Colon (tissue), 2 donors: ENCODE data around the gene SYNE1.

Source experiments
- FAIRE-seq: peaks from 2 replicates; lab custom pipeline; 2012; peaks lifted over from hg19 to GRCh38; lab: Jason Lieb, UNC
- donor health status: control.
- donor health status: control.

Gene SYNE1

DNA sequence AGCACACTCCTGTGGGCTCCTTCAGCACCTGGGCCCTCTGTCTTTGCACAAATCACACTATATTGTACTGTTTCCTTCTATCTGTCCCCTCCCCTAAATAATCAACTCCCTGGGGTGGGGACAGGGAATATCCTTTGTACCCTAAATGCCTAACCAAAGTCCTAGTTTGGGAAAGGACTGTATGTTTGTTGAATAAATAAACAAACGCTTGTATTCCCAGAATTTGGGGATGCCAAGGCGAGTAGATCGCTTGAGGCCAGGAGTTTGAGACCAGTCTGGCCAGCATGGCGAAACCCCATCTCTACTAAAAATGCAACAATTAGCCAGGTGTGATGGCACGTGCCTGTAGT lies 322.7 kb downstream of the SYNE1 start:
- FAIRE-seq: no peak

DNA sequence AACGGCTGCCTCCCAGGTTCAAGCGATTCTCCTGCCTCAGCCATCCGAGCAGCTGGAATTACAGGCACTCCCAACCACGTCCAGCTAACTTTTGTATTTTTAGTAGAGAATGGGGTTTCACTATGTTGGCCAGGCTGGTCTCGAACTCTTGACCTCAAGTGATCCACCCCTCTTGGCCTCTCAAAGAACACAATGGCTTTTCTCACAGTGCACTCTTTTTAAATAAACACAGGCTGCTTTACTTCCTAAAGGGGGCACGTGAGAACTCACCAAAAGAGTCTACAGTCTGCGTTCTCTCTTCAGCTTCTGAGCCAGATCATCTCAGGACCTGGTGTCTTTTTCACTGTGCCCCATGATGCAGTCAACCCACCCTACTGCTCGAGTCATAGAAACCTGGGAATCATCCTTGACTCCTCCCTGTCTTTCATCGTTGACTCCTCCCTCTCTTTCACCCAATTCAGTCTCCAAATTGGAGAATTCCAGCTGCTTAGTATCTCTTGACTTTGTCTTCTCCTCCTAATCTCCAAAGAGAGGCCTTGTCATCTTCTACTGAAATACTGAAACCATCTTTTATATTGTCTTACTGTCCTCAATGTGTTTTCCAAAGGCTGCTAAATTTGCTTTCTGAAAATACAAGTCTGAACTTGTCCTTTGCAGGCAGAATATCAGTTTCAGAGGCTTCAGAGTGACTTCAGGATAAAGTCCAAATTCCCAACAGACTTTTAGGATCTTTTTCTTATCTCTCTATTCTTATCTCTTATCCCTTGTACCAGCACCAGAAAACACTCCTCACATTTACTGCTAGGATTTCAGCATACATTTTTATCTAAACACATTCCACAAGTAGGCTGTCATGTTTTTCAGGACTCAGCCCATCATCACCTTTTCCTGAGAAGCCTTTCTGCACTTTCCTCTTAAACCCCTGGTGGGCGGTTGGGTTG lies 323.4 kb downstream of the SYNE1 start:
- no peak for FAIRE-seq

DNA sequence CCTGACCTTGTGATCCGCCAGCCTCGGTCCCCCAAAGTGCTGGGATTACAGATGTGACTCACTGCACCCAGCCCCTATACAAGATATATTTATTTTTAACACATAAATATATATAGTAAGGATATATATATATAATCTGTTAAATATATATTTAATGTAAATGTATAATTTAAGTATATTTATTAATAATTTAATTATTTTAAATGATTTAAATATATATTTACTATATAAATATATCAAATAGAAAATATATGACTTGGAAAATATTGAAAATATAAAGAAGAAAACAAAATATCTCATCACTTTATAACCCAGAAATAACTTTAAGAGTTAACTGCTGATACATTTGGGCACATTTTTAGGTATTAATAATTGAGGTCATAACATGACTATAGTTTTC lies 324.7 kb downstream of the SYNE1 start:
- peak; percentile 86 for FAIRE-seq

DNA sequence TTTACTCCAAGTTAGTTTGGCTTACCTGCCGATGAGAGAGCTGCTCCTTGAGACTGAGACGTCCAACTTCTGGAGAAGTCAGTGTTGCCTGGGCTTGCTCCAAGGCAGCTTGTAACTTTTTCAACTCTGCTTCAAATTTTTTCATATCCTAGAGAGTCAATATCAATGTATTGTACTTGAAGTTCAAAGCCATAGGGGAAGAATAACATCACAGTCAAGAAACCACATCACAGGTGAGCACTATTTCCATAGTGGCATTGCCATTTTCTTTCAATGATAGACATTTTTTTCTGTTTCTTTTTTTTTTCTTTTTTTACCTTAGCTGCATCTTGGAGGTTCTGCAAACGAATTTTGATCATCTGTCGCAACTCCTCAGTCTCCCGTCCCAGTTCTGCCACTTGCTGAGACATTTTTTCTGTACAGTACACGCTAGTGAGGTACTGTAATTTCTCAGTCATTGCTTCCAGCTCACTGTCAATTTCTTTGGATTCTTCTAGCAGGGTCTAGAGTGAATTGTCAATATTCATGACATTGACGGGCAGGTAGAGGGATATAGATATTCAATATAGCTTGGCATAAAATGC lies 326.7 kb downstream of the SYNE1 start:
- FAIRE-seq: no peak

DNA sequence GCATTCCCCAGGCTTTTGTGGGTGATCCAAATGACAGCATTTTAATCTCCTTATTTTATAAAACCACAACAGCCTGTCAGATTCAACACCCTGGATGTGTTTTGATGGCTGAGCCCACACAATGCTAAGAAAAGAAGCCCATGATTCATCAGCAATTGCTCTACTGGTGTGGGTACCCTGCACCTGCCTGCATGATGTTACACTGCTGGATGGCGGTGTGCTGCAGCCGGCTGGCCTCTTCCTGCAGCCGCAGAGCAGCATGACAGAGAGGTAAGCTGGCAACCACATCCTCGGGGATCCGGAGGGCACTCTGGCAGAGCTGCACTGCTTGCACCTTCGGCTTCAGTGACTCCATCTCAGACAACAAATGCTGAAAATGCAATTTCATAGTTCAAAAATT lies 327.5 kb downstream of the SYNE1 start:
- FAIRE-seq: no peak

DNA sequence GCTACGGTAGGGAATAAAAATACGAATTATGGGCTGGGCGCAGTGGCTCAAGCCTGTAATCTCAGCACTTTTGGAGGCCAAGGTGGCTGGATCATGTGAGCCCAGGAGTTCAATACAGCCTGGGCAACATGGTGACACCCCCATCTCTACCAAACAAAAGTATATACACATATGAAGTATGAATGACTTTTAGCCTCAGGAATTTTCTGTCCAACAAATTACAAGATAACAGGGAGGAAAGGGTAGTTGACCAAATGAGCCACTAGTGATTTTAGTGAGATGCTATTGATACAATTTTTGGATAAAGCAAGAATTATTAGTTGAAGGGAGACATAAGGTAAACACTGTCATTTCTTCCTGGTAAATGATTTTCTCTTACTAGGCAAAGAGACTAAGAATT lies 328.2 kb downstream of the SYNE1 start:
- no peak for FAIRE-seq

DNA sequence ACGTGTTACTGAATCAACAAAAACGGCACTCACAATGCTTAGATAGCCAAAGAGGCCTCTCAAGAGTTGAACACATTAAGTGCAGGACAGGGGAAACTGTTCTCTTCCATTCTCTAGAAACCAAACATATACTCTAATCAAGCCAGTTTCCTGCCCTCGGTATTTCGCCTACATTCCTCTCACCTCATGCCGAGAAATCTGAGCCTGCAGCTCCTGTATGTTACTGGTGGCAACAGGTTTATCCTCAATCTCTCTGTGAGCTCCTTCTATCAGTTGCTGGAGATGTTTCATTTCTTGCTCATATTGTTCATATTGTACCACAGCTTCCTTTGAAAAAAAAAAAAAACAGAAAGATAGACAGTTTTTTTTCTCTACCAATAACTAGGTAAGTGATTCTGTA lies 328.9 kb downstream of the SYNE1 start:
- FAIRE-seq: no peak

DNA sequence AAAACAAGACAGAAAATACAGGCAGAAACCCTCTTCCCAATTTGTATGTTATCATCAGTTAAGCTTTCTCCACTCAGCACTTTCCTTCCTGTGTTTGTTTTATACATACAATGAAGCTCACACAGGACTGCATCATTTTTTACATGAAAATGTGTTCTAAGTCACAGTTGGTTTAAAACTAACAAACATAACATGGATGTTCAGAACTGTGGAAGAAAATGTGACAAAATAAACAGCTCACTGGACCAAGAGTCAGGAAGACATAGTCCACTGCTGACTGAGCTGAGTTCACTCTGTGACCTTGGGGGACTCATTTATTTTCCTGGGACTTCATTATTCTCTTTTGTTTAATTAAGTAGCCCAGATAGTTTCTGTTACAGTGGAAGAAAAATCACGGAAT lies 331.5 kb downstream of the SYNE1 start:
- FAIRE-seq: no peak

DNA sequence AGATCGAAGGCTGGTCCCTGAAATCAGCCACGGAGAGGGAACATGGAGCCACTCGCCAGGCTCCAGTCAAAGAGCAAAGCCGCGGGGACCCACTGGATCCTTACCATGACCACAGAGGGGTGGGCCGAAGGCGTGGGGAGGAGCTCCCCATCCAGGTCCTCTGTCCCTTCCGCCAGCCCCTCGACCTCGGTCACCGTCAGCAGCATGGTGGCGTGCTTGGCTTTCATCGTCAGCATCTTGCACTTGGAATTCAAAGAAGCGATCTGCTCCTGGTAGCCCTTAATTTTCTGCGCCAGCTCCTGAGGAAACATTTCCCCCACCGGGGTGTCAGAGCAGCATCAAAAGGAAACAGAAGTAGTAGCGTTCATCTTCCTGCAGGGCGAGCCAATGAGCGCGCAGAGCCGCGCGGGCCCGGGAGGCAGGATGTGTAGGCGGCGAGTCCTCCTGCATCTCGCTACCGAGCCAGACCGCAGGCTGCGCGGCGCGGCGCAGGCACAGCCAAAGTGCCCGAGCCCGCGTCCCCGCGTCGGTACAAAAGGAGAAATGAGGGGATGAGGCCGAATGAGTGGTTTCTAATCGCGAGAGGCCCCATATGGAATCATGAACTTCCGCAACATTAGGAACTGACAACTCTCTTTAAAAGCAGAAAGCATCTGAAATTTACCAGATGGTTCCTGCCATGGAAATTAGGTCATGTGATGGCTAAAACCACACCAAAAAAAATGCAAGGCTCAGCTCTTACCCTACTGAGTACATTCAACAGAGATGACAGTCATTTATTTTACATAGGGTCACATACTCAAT lies 335.2 kb downstream of the SYNE1 start:
- FAIRE-seq: no peak

DNA sequence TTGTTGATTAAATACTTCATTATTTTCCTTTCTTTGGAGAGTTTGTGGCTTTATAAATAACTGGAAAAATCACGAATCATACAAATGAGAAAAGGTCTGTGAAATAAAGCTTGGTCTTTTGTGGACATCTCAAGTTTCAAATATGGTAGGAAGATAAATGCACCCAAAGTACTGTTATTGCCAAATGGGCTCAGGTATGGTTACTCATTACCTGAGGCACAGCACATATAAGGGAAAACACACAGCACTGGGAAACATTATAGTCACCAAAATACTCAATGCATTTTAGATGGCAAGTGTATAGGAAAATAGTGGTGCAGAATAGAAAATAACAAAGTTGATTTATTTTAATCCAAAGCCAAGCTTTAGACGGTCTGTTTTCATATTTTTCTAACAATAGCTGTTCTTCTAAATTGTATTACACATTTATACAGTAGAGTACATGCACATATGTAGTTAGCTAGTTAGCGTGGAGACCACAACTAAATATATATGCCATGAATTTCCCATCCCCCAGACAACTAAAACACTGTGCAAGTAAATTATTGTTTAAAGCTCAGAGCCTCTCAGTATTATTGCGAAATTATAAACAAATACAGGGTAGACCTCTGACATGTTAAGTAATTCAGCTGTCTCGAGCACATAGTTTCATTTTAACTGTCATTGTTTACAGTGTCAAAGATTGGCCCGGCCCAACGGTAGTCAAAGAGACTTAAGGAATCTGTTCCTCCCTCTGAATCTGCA lies 336.0 kb downstream of the SYNE1 start:
- no peak for FAIRE-seq

DNA sequence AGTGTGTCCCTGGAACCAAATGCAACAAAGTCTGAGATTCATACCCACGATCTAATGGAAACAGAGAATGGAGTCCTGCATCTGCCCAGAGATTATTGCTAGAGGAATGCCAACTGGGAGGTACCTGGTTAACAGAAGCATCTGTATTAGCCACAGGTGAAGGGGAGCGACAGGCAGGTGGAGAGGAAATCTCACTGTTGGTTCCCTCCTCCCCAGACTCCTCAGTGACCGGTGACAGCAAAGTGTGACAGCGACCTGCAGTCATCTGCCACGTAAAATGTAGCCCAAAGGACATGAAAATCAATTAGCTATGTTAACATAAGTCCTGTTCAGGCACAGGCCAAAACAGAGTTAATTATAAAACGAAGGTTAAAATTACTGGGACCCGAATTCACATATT lies 336.6 kb downstream of the SYNE1 start:
- no peak for FAIRE-seq

DNA sequence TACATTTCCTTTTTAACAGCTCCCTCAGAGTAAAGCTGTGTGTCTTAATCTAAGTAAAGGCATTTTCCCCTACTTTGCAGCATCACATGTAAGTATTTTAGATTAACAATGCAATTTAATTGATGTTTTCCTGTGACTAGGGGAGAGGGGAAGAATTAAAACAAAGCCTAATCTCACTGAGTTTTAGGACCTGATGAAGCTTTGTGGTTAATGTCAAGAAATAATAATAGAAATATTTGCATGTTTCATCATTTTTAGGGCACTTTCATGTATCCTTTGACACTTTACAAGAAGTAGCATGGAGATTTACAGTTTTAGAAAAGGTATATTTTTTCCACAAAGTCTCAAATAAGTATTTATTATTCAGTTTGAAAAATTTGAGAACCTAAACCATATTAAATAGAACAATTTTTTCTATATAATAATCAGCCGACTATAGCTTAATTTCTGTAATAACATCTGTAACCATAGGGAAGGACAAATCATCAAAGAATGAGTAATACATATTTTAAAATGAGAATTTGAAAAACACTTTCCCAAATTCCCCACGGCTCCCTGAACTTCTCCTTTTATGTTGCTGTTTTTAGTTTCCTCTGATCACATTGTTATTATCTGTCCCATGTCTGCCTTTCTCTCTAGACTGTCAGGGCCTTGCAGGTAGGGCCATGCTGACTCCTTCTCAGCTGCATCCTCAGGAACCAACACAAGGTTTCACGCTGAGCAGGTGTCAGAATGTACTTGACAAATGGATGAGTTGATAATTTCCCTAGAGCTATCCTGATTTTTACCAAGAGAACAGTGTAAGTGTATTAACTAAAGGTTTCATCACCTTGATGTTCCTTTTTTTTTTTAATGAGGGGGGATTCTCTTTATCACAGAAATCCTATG lies 338.1 kb downstream of the SYNE1 start:
- FAIRE-seq: no peak

DNA sequence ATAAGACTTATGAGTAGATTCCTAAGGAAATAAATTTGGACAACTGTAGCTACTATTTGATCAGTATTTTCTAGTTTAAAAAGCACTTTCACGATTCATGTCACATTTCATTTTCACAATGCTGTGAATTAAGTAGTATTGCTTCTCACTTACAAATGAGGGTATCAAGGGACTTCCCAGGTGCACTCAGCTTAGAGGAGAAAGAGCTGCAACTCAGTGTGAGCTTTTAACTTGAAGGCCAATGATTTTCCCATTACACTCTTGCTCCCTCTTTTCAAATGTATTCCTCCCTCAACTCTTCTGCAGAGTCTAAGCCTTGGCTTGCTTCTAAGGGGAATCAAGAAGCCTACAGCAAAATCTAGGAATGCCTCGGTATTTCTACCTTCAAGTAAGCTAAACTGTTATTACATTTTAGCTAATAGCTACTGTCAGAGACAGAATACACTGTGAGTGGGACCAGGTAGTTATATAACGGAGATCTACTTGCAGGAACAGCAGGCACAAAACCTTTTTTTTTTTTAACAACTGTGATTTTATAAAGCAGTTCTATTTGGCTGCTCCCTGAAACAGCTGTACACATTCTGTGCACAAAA lies 339.0 kb downstream of the SYNE1 start:
- FAIRE-seq: no peak

DNA sequence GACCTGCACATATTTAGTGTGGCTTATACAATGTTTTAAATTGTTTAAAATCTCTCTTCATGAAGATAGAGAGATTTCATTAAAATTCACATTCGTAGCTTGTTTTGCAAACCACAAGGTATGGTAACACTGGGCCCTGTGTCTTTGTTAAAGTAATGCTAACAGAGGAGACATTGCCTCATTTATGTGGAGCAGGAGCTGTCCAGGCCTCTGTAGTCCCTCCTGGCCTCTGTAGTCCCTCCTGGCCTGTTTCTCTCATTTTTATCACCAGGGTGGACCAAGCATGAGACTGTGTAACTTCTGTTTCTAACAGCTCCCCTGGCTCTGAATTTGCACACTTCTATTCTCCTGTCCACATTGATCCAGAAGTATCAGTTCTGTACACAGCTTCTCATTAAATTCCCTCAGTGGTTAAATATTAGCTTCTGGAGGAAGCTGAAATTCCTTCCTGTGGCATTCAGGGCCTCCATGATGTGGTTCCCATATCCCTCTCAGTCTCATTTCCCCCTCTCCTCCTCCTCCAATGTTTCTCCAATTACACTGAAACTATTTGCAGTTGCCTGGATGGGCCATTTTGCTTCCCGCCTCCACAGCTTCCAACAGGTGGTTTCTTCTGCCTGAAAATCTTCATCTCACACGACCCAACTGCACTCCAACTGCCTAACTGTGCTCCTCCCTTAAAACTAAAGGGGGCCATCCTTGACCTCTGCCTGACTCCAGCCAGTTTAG lies 340.4 kb downstream of the SYNE1 start:
- no peak for FAIRE-seq

DNA sequence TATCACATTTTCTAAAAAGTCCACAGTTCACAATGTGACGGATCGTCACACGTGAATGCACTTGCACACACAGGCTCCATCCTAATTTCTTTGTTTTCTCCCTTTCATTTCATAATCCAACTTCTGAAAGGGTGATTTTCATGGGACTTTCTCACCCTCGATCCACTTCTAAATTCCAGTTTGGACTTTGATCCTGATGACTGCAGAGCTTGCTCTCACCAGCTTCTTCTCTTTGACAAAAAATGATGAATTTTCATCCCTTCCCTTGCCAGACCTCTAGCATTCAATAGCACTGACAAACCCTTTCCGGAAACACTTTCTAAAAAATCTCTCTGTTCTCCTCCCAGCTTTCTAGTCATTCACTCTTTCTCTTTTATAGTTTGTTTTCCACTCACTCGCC lies 341.2 kb downstream of the SYNE1 start:
- FAIRE-seq: no peak

DNA sequence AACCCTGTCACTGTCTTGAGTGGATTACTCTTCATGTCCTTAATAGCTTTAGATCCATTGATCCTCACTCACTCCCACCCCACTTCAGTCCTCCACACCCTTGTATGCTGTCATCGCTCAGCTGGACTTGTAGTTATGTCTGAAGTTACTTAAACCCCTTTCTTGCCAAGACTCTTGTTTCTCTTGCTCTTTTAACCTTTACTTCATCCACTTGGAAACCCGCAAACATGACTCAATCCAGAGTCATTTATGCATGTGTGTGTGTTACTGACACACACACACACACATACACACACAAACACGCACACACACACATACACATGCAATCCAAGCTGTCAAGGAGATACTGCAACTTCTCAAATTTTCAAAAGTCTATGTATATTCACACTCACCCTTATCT lies 341.8 kb downstream of the SYNE1 start:
- FAIRE-seq: no peak

DNA sequence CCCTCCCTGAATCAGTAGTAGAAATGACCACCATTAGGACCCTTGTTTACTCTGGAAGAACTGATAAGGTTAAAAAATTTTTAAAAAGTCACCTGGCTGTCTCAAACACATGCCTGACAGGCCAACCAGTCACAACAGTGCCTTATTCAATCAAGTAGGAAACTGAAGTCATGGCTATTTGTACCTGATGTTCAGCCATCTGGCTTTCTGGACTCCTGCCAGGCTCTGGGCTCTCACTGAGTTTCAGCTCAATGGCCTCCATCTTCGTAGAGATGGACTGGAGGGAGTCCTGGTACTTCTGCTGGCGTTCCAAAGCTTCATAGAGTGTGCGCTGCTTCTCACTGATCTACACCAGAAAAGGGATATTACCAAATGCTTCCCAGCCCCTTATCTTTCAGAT lies 343.8 kb downstream of the SYNE1 start:
- no peak for FAIRE-seq

DNA sequence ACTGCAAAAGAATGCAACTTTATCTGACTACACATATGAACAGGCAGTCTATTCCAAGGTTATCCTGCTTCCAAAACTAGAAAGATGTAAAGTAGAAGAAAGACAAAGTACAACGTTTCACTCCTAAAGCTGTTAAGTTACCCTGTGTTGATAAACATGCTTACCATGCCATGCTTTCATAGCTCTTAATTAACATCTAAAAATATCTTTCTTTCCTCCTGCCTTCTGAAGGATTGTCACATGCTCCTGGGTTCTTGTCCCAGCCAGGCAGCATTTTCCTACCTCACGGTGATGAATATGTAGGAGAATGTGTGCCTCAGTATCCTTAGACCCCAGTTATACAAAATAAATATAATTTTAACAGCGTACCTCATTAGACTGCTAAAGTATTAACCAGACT lies 344.6 kb downstream of the SYNE1 start:
- no peak for FAIRE-seq

DNA sequence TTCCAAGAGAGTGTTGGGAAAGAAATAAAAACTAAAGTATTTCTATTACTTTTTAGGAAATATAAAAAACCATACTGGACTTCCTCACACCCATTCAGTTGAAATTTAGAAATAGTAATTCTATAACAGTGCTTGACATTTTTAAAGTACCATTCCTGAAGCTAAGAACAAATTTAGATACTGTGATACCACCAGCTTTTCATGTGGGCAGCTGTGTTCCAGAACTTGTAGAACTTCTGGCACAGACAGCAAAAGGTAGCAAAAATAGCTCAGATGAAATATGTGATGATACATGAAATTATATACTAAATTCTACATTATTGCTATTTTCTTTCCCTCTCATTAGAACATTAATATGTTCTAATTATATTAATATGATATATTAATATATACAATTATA lies 346.5 kb downstream of the SYNE1 start:
- FAIRE-seq: no peak

DNA sequence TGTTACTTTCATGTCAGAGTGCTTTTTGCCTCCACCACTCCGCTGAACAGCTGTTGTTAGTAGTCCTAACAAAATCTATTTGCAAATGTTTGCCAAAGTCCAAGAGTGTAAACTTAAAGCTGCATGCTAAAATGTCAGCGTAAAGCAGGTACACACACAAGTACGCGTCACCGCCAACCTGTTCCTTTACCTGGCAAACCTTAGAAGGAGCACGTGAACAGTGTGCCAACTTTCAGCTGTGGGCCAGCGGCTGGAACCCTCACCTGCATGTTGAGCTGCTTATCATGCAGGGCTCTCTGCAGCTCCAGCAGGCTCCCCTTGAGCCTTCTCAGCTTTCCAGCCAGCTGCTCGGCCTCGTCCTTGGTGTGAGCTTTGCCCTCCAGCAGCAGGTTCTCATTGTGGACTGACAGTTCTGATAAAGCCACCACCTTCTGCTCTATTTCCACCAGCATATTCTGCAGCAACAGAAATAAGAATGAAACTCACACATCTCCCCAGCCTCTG lies 359.3 kb downstream of the SYNE1 start:
- no peak for FAIRE-seq
